ENCODE results near the gene PRSS22. TPM values are rescaled to one million over a fixed set of nuclear protein-coding genes. Genes with fewer than 3 reads are reported as not detected.
A peak's percentile ranks its signal among the peaks of the same experiment; 100 is the strongest.

PRSS22 gene
- total RNA-seq, 1 experiment from 2014 or later: not detected

- DNase-seq: no peak
- no peak overlapping the region for H3K27ac ChIP-seq (ENCODE audit: low read length)
- no peaks in the 10 kb centered on the region for H3K9me3 ChIP-seq (ENCODE audit: low read length)
- H3K9ac ChIP-seq (ENCODE audit: low read length): no peak overlapping the region
- H3K36me3 ChIP-seq (ENCODE audit: insufficient read depth, low read length): no peaks in the 10 kb centered on the region
- no peaks in the 10 kb centered on the region for H3K79me2 ChIP-seq (ENCODE audit: low read length)
- peaks cover 3% of the 10 kb centered on the region for H3K4me1 ChIP-seq (ENCODE audit: low read length)
- no peak overlapping the region for H3K4me2 ChIP-seq (ENCODE audit: low read depth, low read length, poor library complexity, severe bottlenecking)
- H3K4me3 ChIP-seq (ENCODE audit: low read length): no peak overlapping the region
- H4K20me1 ChIP-seq (ENCODE audit: insufficient read depth, low read depth, low read length): no peaks in the 10 kb centered on the region
- no peak overlapping the region for H2AFZ ChIP-seq (ENCODE audit: low read length)
- no peaks in the 10 kb centered on the region for H3K27me3 ChIP-seq (ENCODE audit: low read length)
- H3K9me2 ChIP-seq (replicated peaks; ENCODE audit: insufficient read depth, low read length): no peaks in the 10 kb centered on the region
These were observed 18.1 kb downstream of the PRSS22 start for GRCh38 chr16:2839650-2840450.

- no peak overlapping the region for H3K4me2 ChIP-seq (ENCODE audit: low read depth, low read length, poor library complexity, severe bottlenecking)
- no peaks in the 10 kb centered on the region for H4K20me1 ChIP-seq (ENCODE audit: insufficient read depth, low read depth, low read length)
- no peaks in the 10 kb centered on the region for H3K79me2 ChIP-seq (ENCODE audit: low read length)
- H3K36me3 ChIP-seq (ENCODE audit: insufficient read depth, low read length): no peaks in the 10 kb centered on the region
- no peak overlapping the region for H2AFZ ChIP-seq (ENCODE audit: low read length)
- H3K27ac ChIP-seq (ENCODE audit: low read length): no peak overlapping the region
- H3K27me3 ChIP-seq (ENCODE audit: low read length): no peaks in the 10 kb centered on the region
- peak; percentile 88 for DNase-seq
- no peaks in the 10 kb centered on the region for H3K9me2 ChIP-seq (replicated peaks; ENCODE audit: insufficient read depth, low read length)
- no peaks in the 10 kb centered on the region for H3K9me3 ChIP-seq (ENCODE audit: low read length)
- no peaks in the 10 kb centered on the region for H3K4me1 ChIP-seq (ENCODE audit: low read length)
- no peak overlapping the region for H3K9ac ChIP-seq (ENCODE audit: low read length)
- H3K4me3 ChIP-seq (ENCODE audit: low read length): no peak overlapping the region
These were observed 19.0 kb downstream of the PRSS22 start for GRCh38 chr16:2838928-2839327.

- H3K4me3 ChIP-seq (ENCODE audit: low read length): no peak overlapping the region
- no peaks in the 10 kb centered on the region for H3K27me3 ChIP-seq (ENCODE audit: low read length)
- no peaks in the 10 kb centered on the region for H4K20me1 ChIP-seq (ENCODE audit: insufficient read depth, low read depth, low read length)
- no peak overlapping the region for H3K9ac ChIP-seq (ENCODE audit: low read length)
- no peaks in the 10 kb centered on the region for H3K9me2 ChIP-seq (replicated peaks; ENCODE audit: insufficient read depth, low read length)
- no peaks in the 10 kb centered on the region for H3K36me3 ChIP-seq (ENCODE audit: insufficient read depth, low read length)
- H2AFZ ChIP-seq (ENCODE audit: low read length): no peak overlapping the region
- H3K9me3 ChIP-seq (ENCODE audit: low read length): no peaks in the 10 kb centered on the region
- H3K79me2 ChIP-seq (ENCODE audit: low read length): no peaks in the 10 kb centered on the region
- DNase-seq: no peak
- no peaks in the 10 kb centered on the region for H3K4me1 ChIP-seq (ENCODE audit: low read length)
- no peak overlapping the region for H3K27ac ChIP-seq (ENCODE audit: low read length)
- H3K4me2 ChIP-seq (ENCODE audit: low read depth, low read length, poor library complexity, severe bottlenecking): no peak overlapping the region
These were observed 21.1 kb downstream of the PRSS22 start for GRCh38 chr16:2836646-2837508.

GRCh38 chr16:2835638-2836493 is 22.1 kb downstream of the PRSS22 start:
- H4K20me1 ChIP-seq (ENCODE audit: insufficient read depth, low read depth, low read length): no peaks in the 10 kb centered on the region
- no peaks in the 10 kb centered on the region for H3K79me2 ChIP-seq (ENCODE audit: low read length)
- no peak overlapping the region for H3K27ac ChIP-seq (ENCODE audit: low read length)
- no peak overlapping the region for H3K4me2 ChIP-seq (ENCODE audit: low read depth, low read length, poor library complexity, severe bottlenecking)
- H3K36me3 ChIP-seq (ENCODE audit: insufficient read depth, low read length): no peaks in the 10 kb centered on the region
- H2AFZ ChIP-seq (ENCODE audit: low read length): no peak overlapping the region
- no peaks in the 10 kb centered on the region for H3K27me3 ChIP-seq (ENCODE audit: low read length)
- no peak overlapping the region for H3K9ac ChIP-seq (ENCODE audit: low read length)
- no peak overlapping the region for H3K4me3 ChIP-seq (ENCODE audit: low read length)
- H3K9me3 ChIP-seq (ENCODE audit: low read length): no peaks in the 10 kb centered on the region
- no peaks in the 10 kb centered on the region for H3K4me1 ChIP-seq (ENCODE audit: low read length)
- no peak for DNase-seq
- H3K9me2 ChIP-seq (replicated peaks; ENCODE audit: insufficient read depth, low read length): no peaks in the 10 kb centered on the region

- no peaks in the 10 kb centered on the region for H3K36me3 ChIP-seq (ENCODE audit: insufficient read depth, low read length)
- H3K27me3 ChIP-seq (ENCODE audit: low read length): no peaks in the 10 kb centered on the region
- DNase-seq: no peak
- H3K9me2 ChIP-seq (replicated peaks; ENCODE audit: insufficient read depth, low read length): no peaks in the 10 kb centered on the region
- H3K4me1 ChIP-seq (ENCODE audit: low read length): no peaks in the 10 kb centered on the region
- H2AFZ ChIP-seq (ENCODE audit: low read length): no peak overlapping the region
- no peaks in the 10 kb centered on the region for H3K9me3 ChIP-seq (ENCODE audit: low read length)
- H3K9ac ChIP-seq (ENCODE audit: low read length): no peak overlapping the region
- H3K4me2 ChIP-seq (ENCODE audit: low read depth, low read length, poor library complexity, severe bottlenecking): no peak overlapping the region
- H3K79me2 ChIP-seq (ENCODE audit: low read length): no peaks in the 10 kb centered on the region
- H4K20me1 ChIP-seq (ENCODE audit: insufficient read depth, low read depth, low read length): no peaks in the 10 kb centered on the region
- no peak overlapping the region for H3K4me3 ChIP-seq (ENCODE audit: low read length)
- no peak overlapping the region for H3K27ac ChIP-seq (ENCODE audit: low read length)
These were observed 23.0 kb downstream of the PRSS22 start for GRCh38 chr16:2834968-2835367.

- no peaks in the 10 kb centered on the region for H3K27me3 ChIP-seq (ENCODE audit: low read length)
- H3K36me3 ChIP-seq (ENCODE audit: insufficient read depth, low read length): no peaks in the 10 kb centered on the region
- no peak overlapping the region for H3K9ac ChIP-seq (ENCODE audit: low read length)
- no peaks in the 10 kb centered on the region for H3K79me2 ChIP-seq (ENCODE audit: low read length)
- H3K9me2 ChIP-seq (replicated peaks; ENCODE audit: insufficient read depth, low read length): no peaks in the 10 kb centered on the region
- H3K9me3 ChIP-seq (ENCODE audit: low read length): no peaks in the 10 kb centered on the region
- DNase-seq: peak; percentile 50
- no peaks in the 10 kb centered on the region for H4K20me1 ChIP-seq (ENCODE audit: insufficient read depth, low read depth, low read length)
- no peak overlapping the region for H3K27ac ChIP-seq (ENCODE audit: low read length)
- no peak overlapping the region for H3K4me3 ChIP-seq (ENCODE audit: low read length)
- H3K4me2 ChIP-seq (ENCODE audit: low read depth, low read length, poor library complexity, severe bottlenecking): no peak overlapping the region
- H3K4me1 ChIP-seq (ENCODE audit: low read length): no peaks in the 10 kb centered on the region
- H2AFZ ChIP-seq (ENCODE audit: low read length): no peak overlapping the region
These were observed 24.2 kb downstream of the PRSS22 start for GRCh38 chr16:2833776-2834175.

- H3K4me1 ChIP-seq (ENCODE audit: low read length): no peaks in the 10 kb centered on the region
These were observed 26.8 kb downstream of the PRSS22 start for GRCh38 chr16:2831203-2831602.

GRCh38 chr16:2830355-2830695 is 27.6 kb downstream of the PRSS22 start:
- H3K27ac ChIP-seq (ENCODE audit: low read length): no peak overlapping the region
- H2AFZ ChIP-seq (ENCODE audit: low read length): no peak overlapping the region
- no peak overlapping the region for H3K9ac ChIP-seq (ENCODE audit: low read length)
- no peak overlapping the region for H3K4me2 ChIP-seq (ENCODE audit: low read depth, low read length, poor library complexity, severe bottlenecking)
- H3K9me3 ChIP-seq (ENCODE audit: low read length): no peaks in the 10 kb centered on the region
- H3K79me2 ChIP-seq (ENCODE audit: low read length): no peaks in the 10 kb centered on the region
- no peaks in the 10 kb centered on the region for H3K27me3 ChIP-seq (ENCODE audit: low read length)
- no peaks in the 10 kb centered on the region for H3K36me3 ChIP-seq (ENCODE audit: insufficient read depth, low read length)
- H4K20me1 ChIP-seq (ENCODE audit: insufficient read depth, low read depth, low read length): no peaks in the 10 kb centered on the region
- no peaks in the 10 kb centered on the region for H3K9me2 ChIP-seq (replicated peaks; ENCODE audit: insufficient read depth, low read length)
- no peak for DNase-seq
- no peak overlapping the region for H3K4me3 ChIP-seq (ENCODE audit: low read length)
- H3K4me1 ChIP-seq (ENCODE audit: low read length): no peaks in the 10 kb centered on the region

More at GRCh38 chr16:2831203-2831602, 26.8 kb downstream of the PRSS22 start:
- Histone ChIP-seq H3K4me2 (ENCODE audit: low read depth, low read length, poor library complexity, severe bottlenecking) (no peak overlapping the region), H4K20me1 (ENCODE audit: insufficient read depth, low read depth, low read length) (no peaks in the 10 kb centered on the region), H3K27ac (ENCODE audit: low read length) (no peak overlapping the region), H3K27me3 (ENCODE audit: low read length) (no peaks in the 10 kb centered on the region), H3K79me2 (ENCODE audit: low read length) (no peaks in the 10 kb centered on the region), H3K9ac (ENCODE audit: low read length) (no peak overlapping the region), H2AFZ (ENCODE audit: low read length) (no peak overlapping the region), H3K9me3 (ENCODE audit: low read length) (no peaks in the 10 kb centered on the region), H3K36me3 (ENCODE audit: insufficient read depth, low read length) (no peaks in the 10 kb centered on the region), H3K4me3 (ENCODE audit: low read length) (no peak overlapping the region), H3K9me2 (replicated peaks; ENCODE audit: insufficient read depth, low read length) (no peaks in the 10 kb centered on the region)
- no peak for DNase-seq
